SK-N-SH treated with all-trans-retinoic acid at 6 μM for 48 hours (cell line): ENCODE measurements around the gene TMEM9.

ENCODE experiments used
- ATAC-seq: fragments of 200-7000 bp; cut with Tn5 transposase; 3 replicates; pipeline ENCODE4 v1.9.1; 2020; ENCODE audit warnings: mild to moderate bottlenecking, moderate library complexity
- BACH2 ChIP-seq: fragments of 250-450 bp; sonication (Bioruptor Pico); IDR thresholded peaks from 2 replicates; pipeline ENCODE4 v1.9.0; 2021; ENCODE audit warnings: mild to moderate bottlenecking, borderline replicate concordance
- CREB5 ChIP-seq: fragments of 250-450 bp; sonication (Bioruptor Pico); IDR thresholded peaks from 2 replicates; pipeline ENCODE4 v1.5.1; 2020; ENCODE audit warnings: low read depth, mild to moderate bottlenecking, moderate library complexity
- CSDC2 ChIP-seq: fragments of 250-450 bp; sonication (Bioruptor Pico); IDR thresholded peaks from 2 replicates; pipeline ENCODE4 v1.5.0; 2020; ENCODE audit warnings: mild to moderate bottlenecking, moderate library complexity
- ESRRG ChIP-seq: fragments of 250-450 bp; sonication (Bioruptor Pico); IDR thresholded peaks from 2 replicates; pipeline ENCODE4 v1.6.1; 2021; ENCODE audit warnings: mild to moderate bottlenecking
- GLIS3 ChIP-seq: fragments of 250-450 bp; sonication (Bioruptor Pico); IDR thresholded peaks from 2 replicates; pipeline ENCODE4 v1.5.0; 2020; ENCODE audit warnings: mild to moderate bottlenecking, moderate library complexity
- ISL1 ChIP-seq: fragments of 250-450 bp; sonication (Bioruptor Pico); IDR thresholded peaks from 2 replicates; pipeline ENCODE4 v2.1.2; 2022; ENCODE audit warnings: mild to moderate bottlenecking, moderate library complexity
- OSR1 ChIP-seq: fragments of 250-450 bp; sonication (Bioruptor Pico); IDR thresholded peaks from 2 replicates; pipeline ENCODE4 v1.8.0; 2022; ENCODE audit warnings: moderate library complexity, mild to moderate bottlenecking, inconsistent platforms
- PPARA ChIP-seq: fragments of 250-450 bp; sonication (Bioruptor Pico); IDR thresholded peaks from 2 replicates; pipeline ENCODE4 v1.5.0; 2020; ENCODE audit warnings: mild to moderate bottlenecking, borderline replicate concordance
- RARB ChIP-seq: fragments of 250-450 bp; sonication (Bioruptor Pico); IDR thresholded peaks from 2 replicates; pipeline ENCODE4 v1.8.0; 2021; ENCODE audit warnings: mild to moderate bottlenecking, moderate library complexity
- SNAI2 ChIP-seq: fragments of 250-450 bp; sonication (Bioruptor Pico); IDR thresholded peaks from 2 replicates; pipeline ENCODE4 v1.5.0; 2020; ENCODE audit warnings: mild to moderate bottlenecking, moderate library complexity
- TCF4 ChIP-seq: fragments of 250-450 bp; sonication (Bioruptor Pico); IDR thresholded peaks from 2 replicates; pipeline ENCODE4 v1.8.0; 2021; ENCODE audit warnings: mild to moderate bottlenecking, moderate library complexity, borderline replicate concordance
- TOX ChIP-seq: fragments of 250-450 bp; sonication (Bioruptor Pico); IDR thresholded peaks from 2 replicates; pipeline ENCODE4 v1.8.0; 2021; ENCODE audit warnings: mild to moderate bottlenecking, moderate library complexity, borderline replicate concordance
- TSHZ2 ChIP-seq: fragments of 250-450 bp; sonication (Bioruptor Pico); IDR thresholded peaks from 2 replicates; pipeline ENCODE4 v1.5.0; 2020; ENCODE audit warnings: mild to moderate bottlenecking, moderate library complexity
- ZC3H10 ChIP-seq: fragments of 250-450 bp; sonication (Bioruptor Pico); IDR thresholded peaks from 2 replicates; pipeline ENCODE4 v1.5.1; 2021; ENCODE audit warnings: mild to moderate bottlenecking, moderate library complexity
- ZFP3 ChIP-seq: fragments of 250-450 bp; sonication (Bioruptor Pico); IDR thresholded peaks from 2 replicates; pipeline ENCODE4 v1.5.0; 2020; ENCODE audit warnings: mild to moderate bottlenecking, moderate library complexity
- ZFP30 ChIP-seq: fragments of 450-650 bp; formaldehyde crosslinking; IDR thresholded peaks from 2 replicates; pipeline ENCODE4 v1.5.0; 2022; ENCODE audit warnings: mild to moderate bottlenecking, moderate library complexity
- ZNF565 ChIP-seq: fragments of 450-650 bp; formaldehyde crosslinking; conservative IDR thresholded peaks from 2 replicates; pipeline ENCODE4 v1.5.0; 2020; ENCODE audit warnings: low read depth, mild to moderate bottlenecking, moderate library complexity
- ZNF70 ChIP-seq: fragments of 450-650 bp; formaldehyde crosslinking; IDR thresholded peaks from 2 replicates; pipeline ENCODE4 v1.5.0; 2020; ENCODE audit warnings: mild to moderate bottlenecking, moderate library complexity
- ZNF8 ChIP-seq: fragments of 450-650 bp; formaldehyde crosslinking; IDR thresholded peaks from 2 replicates; pipeline ENCODE4 v1.5.0; 2020; ENCODE audit warnings: mild to moderate bottlenecking, moderate library complexity
- TF ChIP-seq, protein P1 (sequence below): fragments of 250-450 bp; sonication (Bioruptor Pico); IDR thresholded peaks from 2 replicates; pipeline ENCODE4 v1.5.1; 2021; ENCODE audit warnings: mild to moderate bottlenecking, moderate library complexity
- TF ChIP-seq, protein P2 (sequence below): fragments of 250-450 bp; sonication (Bioruptor Pico); IDR thresholded peaks from 2 replicates; pipeline ENCODE4 v1.8.0; 2020; ENCODE audit warnings: mild to moderate bottlenecking, moderate library complexity, borderline replicate concordance

The TMEM9 gene

DNA sequence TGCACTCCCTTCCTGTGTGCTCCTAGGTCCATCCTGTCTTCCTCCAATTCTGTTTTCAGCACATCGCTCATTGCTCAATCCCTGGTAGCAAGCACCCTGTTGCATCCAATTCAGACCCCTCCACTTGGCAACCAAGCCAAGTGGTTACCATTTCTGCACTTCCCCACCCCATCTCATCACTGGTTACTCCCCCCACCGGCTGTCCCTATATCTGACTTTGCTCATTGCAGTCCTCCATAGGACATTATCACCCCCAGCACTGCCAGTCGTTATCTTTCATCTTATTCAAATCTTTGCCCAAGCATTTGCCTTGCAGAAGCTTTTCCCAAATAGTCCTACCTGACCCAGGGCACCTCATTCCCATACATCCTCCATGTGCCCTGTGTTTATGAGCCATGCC is 2.1 kb upstream of the TMEM9 start:
- ATAC-seq = no peak
- TF ChIP-seq ZFP3 (CRISPR knock-in tag) (no peak), ZFP30 (CRISPR knock-in tag) (no peak), TCF4 (CRISPR knock-in tag) (no peak), RARB (no peak), PPARA (CRISPR knock-in tag) (no peak), SNAI2 (no peak), TOX (CRISPR knock-in tag) (no peak), BACH2 (CRISPR knock-in tag) (no peak)
- TF ChIP-seq, protein P1, sequence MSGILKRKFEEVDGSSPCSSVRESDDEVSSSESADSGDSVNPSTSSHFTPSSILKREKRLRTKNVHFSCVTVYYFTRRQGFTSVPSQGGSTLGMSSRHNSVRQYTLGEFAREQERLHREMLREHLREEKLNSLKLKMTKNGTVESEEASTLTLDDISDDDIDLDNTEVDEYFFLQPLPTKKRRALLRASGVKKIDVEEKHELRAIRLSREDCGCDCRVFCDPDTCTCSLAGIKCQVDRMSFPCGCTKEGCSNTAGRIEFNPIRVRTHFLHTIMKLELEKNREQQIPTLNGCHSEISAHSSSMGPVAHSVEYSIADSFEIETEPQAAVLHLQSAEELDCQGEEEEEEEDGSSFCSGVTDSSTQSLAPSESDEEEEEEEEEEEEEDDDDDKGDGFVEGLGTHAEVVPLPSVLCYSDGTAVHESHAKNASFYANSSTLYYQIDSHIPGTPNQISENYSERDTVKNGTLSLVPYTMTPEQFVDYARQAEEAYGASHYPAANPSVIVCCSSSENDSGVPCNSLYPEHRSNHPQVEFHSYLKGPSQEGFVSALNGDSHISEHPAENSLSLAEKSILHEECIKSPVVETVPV = no peak

DNA sequence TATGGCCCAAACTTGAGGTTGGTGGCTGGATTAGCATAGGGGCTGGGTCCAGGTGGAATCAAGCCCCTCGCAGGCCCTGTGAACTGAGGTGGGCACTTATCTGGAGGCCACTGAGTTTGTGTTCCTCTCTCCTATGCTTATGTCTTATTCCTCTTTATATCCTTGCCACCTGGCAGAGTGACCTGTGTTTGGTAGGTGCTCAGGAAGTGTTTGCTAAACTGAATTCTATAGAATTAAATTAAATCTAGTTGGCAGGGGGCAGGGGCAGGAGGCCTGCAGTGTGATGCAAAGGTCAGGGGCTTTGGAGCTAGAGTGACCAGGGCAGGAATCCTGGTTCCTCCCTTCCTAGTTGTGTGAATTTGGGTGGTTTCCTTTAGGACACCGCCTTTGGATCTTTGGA is 1.1 kb upstream of the TMEM9 start:
- no peak for ATAC-seq
- TF ChIP-seq CSDC2 (no peak), BACH2 (CRISPR knock-in tag) (no peak), ZNF565 (CRISPR knock-in tag) (no peak), TCF4 (CRISPR knock-in tag) (no peak)

DNA sequence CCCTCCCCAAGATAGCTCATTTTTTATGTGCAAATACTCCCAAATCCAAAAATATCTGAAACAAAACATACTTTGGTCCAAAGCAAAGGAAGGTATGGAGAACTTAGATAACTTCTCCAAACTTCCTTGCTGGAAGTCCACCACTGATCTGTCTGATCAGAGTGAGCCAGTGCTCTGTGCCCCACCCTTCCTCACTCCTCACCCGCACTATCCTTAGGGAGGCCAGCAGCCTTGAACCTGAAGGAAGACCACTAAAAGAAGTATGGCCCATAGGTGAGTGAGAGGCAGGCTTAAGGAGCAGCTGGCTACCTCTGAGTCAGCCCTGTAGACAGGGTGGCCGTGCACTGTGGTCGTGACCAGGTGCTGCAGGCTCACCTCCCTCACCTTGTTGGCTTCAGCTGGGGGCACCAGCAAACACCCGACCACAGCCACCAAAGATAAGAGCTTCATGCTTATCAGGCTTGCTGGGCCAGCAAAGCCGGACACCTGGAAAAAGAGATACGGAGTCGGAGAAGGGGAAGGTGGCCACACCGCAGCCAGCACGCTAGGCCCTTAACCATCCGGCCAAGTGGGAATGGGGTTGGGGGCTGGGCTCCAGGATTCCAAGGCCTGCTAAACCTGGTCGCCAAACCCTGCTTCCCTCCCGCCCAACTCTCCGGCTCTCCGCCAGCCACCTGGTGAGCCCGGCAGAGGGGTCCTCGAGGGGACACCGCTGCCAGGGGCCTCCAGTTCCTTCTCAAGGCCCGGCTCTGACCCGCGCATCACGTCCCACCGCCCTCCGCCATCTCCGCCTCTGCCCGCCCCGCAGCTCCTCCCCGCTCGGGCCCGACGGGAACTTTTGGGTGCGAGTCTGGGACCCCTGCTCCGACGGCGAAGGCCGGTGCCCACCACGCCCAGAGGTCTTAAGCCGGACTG is 543 bp downstream of the TMEM9 start:
- TF ChIP-seq TOX (CRISPR knock-in tag) (no peak), ZC3H10 (0 out of 2 replicates have a peak, but pooled peaks have one; percentile 55)
- peak; percentile 94 for ATAC-seq

DNA sequence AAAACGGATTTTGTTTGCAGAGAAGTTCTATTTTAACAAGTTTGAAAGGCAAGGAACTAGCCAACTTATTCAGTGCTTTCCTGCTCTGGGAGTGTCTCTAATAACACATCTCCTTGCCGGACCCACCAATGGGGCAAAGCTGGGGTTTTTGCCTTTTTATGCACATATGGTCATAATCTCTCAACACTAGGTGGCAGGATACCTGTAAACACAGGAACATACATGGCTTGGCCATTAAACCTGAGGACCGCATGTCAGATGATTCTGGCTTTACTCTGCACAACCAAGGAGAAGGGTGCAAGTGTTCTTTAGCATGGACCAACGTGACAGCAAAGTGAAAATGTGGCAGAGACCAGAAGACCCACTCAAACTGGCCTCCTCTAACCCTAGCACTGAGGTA is 4.9 kb downstream of the TMEM9 start:
- ATAC-seq = peak; percentile 38
- TF ChIP-seq ZFP3 (CRISPR knock-in tag) = no peak
- no peak for TF ChIP-seq OSR1
- no peak for TF ChIP-seq TCF4 (CRISPR knock-in tag)
- TF ChIP-seq, protein P2, sequence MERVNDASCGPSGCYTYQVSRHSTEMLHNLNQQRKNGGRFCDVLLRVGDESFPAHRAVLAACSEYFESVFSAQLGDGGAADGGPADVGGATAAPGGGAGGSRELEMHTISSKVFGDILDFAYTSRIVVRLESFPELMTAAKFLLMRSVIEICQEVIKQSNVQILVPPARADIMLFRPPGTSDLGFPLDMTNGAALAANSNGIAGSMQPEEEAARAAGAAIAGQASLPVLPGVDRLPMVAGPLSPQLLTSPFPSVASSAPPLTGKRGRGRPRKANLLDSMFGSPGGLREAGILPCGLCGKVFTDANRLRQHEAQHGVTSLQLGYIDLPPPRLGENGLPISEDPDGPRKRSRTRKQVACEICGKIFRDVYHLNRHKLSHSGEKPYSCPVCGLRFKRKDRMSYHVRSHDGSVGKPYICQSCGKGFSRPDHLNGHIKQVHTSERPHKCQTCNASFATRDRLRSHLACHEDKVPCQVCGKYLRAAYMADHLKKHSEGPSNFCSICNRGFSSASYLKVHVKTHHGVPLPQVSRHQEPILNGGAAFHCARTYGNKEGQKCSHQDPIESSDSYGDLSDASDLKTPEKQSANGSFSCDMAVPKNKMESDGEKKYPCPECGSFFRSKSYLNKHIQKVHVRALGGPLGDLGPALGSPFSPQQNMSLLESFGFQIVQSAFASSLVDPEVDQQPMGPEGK (CRISPR knock-in tag) = no peak
- no peak for TF ChIP-seq ESRRG (CRISPR knock-in tag)
- TF ChIP-seq CSDC2 = no peak

DNA sequence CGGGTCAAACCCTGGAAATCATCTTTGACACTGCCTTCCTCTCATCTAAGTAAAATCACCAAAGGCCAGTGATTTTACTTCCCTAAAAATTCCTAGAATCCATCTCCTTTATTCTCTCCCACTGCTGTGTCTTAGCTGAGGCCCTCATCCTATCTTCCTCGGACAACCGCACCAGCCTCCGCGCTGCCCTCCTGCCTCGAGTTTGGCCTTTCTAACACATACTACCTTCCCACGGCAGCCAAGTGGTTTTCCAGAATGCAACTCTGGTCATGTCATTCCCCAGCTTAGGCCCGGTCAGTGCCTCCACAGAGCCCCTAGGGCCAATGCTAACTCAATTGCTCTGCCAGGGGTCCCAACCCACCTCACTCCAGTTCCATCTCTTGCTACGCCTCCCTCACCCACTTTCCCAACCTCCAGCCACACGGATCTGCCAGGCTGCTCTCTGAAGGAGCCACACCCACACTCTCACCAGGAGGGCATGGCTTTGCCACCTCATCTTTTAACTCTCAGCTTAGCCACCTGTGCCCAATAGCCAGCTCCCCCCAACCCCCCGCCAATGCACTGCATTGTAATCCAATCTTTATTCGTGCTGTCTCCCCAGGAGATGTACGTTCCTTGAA is 6.8 kb downstream of the TMEM9 start:
- no peak for TF ChIP-seq ZNF8 (CRISPR knock-in tag)
- TF ChIP-seq, protein P2 (CRISPR knock-in tag) = no peak
- TF ChIP-seq ISL1 (CRISPR knock-in tag) = no peak
- TF ChIP-seq CREB5 (CRISPR knock-in tag) = no peak
- no peak for TF ChIP-seq TCF4 (CRISPR knock-in tag)
- no peak for TF ChIP-seq CSDC2
- TF ChIP-seq ZFP3 (CRISPR knock-in tag) = no peak
- no peak for TF ChIP-seq ZNF565 (CRISPR knock-in tag)
- no peak for TF ChIP-seq OSR1
- TF ChIP-seq, protein P1 = no peak
- no peak for TF ChIP-seq ZC3H10
- no peak for TF ChIP-seq ZFP30 (CRISPR knock-in tag)
- no peak for TF ChIP-seq PPARA (CRISPR knock-in tag)
- TF ChIP-seq ZNF70 (CRISPR knock-in tag) = no peak
- TF ChIP-seq ESRRG (CRISPR knock-in tag) = no peak
- TF ChIP-seq TSHZ2 (CRISPR knock-in tag) = no peak
- TF ChIP-seq GLIS3 (CRISPR knock-in tag) = no peak
- no peak for TF ChIP-seq SNAI2
- ATAC-seq = no peak
